Measurements from ENCODE around the gene KIZ.
A peak's percentile ranks its signal among the peaks of the same experiment; 100 is the strongest.

KIZ gene

DNA sequence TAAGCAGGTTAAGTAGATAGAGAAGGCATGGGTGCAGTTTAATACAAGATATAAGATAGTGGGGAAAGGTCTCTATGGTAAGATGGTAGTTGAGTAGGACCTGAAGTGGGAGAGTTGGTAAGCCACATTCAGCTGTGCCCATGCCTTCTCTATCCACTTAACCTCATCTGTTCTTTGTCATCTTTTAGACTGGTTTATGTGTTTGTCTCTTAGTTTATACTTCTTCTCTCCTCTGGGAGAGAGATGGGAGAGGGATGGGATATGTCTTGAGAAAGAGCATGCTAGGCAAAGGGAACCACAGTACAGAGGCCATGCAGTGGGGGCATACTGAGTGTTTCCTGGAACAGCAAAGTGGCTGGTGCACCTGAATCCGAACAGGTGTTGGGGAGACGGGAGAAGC, 46.7 kb downstream of the KIZ start:
- H3K4me1 ChIP-seq (ENCODE audit: insufficient read depth, low read length), result peaks cover 18% of the 10 kb centered on the region
- H4K20me1 ChIP-seq (ENCODE audit: insufficient read depth, low read length), result no peaks in the 10 kb centered on the region
- H3K4me2 ChIP-seq (ENCODE audit: insufficient read depth, low read length), result no peak overlapping the region
- no peak overlapping the region for H2AFZ ChIP-seq (ENCODE audit: low read depth, low read length)
- no peak for ATAC-seq (ENCODE audit: insufficient read depth, low read depth)
- TF ChIP-seq EZH2 (IDR thresholded peaks at IDR 0.05; ENCODE audit: borderline replicate concordance, low read depth, low read length, severe bottlenecking), result no peak
- TF ChIP-seq, protein P1, sequence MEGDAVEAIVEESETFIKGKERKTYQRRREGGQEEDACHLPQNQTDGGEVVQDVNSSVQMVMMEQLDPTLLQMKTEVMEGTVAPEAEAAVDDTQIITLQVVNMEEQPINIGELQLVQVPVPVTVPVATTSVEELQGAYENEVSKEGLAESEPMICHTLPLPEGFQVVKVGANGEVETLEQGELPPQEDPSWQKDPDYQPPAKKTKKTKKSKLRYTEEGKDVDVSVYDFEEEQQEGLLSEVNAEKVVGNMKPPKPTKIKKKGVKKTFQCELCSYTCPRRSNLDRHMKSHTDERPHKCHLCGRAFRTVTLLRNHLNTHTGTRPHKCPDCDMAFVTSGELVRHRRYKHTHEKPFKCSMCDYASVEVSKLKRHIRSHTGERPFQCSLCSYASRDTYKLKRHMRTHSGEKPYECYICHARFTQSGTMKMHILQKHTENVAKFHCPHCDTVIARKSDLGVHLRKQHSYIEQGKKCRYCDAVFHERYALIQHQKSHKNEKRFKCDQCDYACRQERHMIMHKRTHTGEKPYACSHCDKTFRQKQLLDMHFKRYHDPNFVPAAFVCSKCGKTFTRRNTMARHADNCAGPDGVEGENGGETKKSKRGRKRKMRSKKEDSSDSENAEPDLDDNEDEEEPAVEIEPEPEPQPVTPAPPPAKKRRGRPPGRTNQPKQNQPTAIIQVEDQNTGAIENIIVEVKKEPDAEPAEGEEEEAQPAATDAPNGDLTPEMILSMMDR (IDR thresholded peaks at IDR 0.05; ENCODE audit: borderline replicate concordance, extremely low read depth, low read length, poor library complexity, severe bottlenecking), result no peak
- H3K9ac ChIP-seq (ENCODE audit: low read depth, low read length), result no peak overlapping the region
- H3K79me2 ChIP-seq (ENCODE audit: insufficient read depth, low read length), result no peaks in the 10 kb centered on the region
- H3K9me3 ChIP-seq (ENCODE audit: insufficient read depth, low read length, severe bottlenecking), result no peaks in the 10 kb centered on the region
- H3K27me3 ChIP-seq (ENCODE audit: insufficient read depth, low read length, poor library complexity), result no peaks in the 10 kb centered on the region
- H3K4me3 ChIP-seq (ENCODE audit: low read depth in 1 of 2, low read length in 2 of 2), result no peak overlapping the region
- no peaks in the 10 kb centered on the region for H3K36me3 ChIP-seq (ENCODE audit: insufficient read depth, low read length)
- DNase-seq, result no peak
- H3K27ac ChIP-seq (ENCODE audit: low read length), result no peak overlapping the region

DNA sequence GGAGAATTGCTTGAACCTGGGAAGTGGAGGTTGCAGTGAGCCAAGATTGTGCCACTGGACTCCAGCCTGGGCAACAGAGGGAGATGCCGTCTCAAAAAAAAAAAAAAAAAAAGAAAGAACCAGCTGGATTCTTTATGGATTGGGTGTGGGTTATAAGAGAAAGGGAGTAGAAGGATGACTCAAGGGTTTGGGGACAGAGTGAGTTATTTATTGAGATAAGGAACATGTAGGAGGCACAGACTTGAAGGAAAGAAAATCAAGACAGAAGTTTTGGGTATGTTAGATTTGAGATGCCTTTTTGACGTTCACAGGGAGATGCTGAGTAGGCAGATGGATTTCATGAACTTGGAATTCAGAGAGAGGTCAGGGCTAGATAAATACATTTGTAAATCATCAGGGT, 47.6 kb downstream of the KIZ start:
- Histone ChIP-seq H3K4me3 (ENCODE audit: low read depth in 1 of 2, low read length in 2 of 2) (no peak overlapping the region), H3K27ac (ENCODE audit: low read length) (no peak overlapping the region), H3K79me2 (ENCODE audit: insufficient read depth, low read length) (no peaks in the 10 kb centered on the region), H3K4me2 (ENCODE audit: insufficient read depth, low read length) (no peak overlapping the region), H3K4me1 (ENCODE audit: insufficient read depth, low read length) (peaks cover 18% of the 10 kb centered on the region), H3K9me3 (ENCODE audit: insufficient read depth, low read length, severe bottlenecking) (no peaks in the 10 kb centered on the region), H3K36me3 (ENCODE audit: insufficient read depth, low read length) (no peaks in the 10 kb centered on the region), H2AFZ (ENCODE audit: low read depth, low read length) (no peak overlapping the region), H3K27me3 (ENCODE audit: insufficient read depth, low read length, poor library complexity) (no peaks in the 10 kb centered on the region), H3K9ac (ENCODE audit: low read depth, low read length) (no peak overlapping the region), H4K20me1 (ENCODE audit: insufficient read depth, low read length) (no peaks in the 10 kb centered on the region)
- ATAC-seq (ENCODE audit: insufficient read depth, low read depth), result no peak
- TF ChIP-seq, protein P1 (IDR thresholded peaks at IDR 0.05; ENCODE audit: borderline replicate concordance, extremely low read depth, low read length, poor library complexity, severe bottlenecking), result no peak
- no peak for TF ChIP-seq EZH2 (IDR thresholded peaks at IDR 0.05; ENCODE audit: borderline replicate concordance, low read depth, low read length, severe bottlenecking)
- DNase-seq, result no peak

DNA sequence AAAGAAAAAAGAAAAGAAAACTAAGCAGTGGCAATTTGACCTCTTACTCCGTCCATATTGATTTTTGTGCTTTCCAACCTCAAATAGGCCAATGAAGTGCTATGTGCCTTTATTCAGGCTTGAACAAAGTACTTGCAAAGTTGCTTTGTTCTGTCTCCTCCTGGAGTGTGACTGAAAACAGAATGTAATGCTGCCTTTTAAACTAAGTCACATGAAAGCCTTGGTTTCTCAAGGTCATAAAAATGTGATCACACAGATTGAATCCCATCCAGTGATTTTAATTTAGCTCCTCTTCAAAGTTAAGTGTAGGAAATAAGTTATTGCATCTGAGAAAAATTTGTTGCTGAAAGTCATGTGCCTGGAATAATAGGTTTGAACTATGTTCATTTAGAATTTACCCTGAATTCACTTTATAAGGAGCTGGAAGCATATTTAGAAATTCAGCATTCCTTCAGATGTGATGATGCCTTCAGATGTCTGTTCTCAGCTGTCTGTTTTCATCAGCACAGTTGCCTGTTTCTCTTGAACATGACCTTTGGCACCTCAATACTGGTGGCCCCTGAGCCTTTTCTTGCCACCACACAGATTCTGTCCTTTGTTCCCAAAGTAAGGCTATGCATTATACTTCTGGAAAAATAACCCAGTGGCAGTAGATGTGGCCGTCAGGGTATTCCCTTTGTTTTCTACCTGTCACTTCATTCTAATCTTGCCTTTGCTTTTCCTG, 48.8 kb downstream of the KIZ start:
- DNase-seq (no peak), ATAC-seq (ENCODE audit: insufficient read depth, low read depth) (no peak)
- no peaks in the 10 kb centered on the region for H3K9me3 ChIP-seq (ENCODE audit: insufficient read depth, low read length, severe bottlenecking)
- peaks cover 18% of the 10 kb centered on the region for H3K4me1 ChIP-seq (ENCODE audit: insufficient read depth, low read length)
- H3K9ac ChIP-seq (ENCODE audit: low read depth, low read length), result no peak overlapping the region
- H3K4me3 ChIP-seq (ENCODE audit: low read depth in 1 of 2, low read length in 2 of 2), result no peak overlapping the region
- no peaks in the 10 kb centered on the region for H4K20me1 ChIP-seq (ENCODE audit: insufficient read depth, low read length)
- no peaks in the 10 kb centered on the region for H3K27me3 ChIP-seq (ENCODE audit: insufficient read depth, low read length, poor library complexity)
- TF ChIP-seq, protein P1 (IDR thresholded peaks at IDR 0.05; ENCODE audit: borderline replicate concordance, extremely low read depth, low read length, poor library complexity, severe bottlenecking), result no peak
- no peak for TF ChIP-seq EZH2 (IDR thresholded peaks at IDR 0.05; ENCODE audit: borderline replicate concordance, low read depth, low read length, severe bottlenecking)
- H3K79me2 ChIP-seq (ENCODE audit: insufficient read depth, low read length), result no peaks in the 10 kb centered on the region
- no peak overlapping the region for H3K4me2 ChIP-seq (ENCODE audit: insufficient read depth, low read length)
- H3K27ac ChIP-seq (ENCODE audit: low read length), result peak overlapping the region; percentile 51; the same call in 1 of the 2 replicates
- H3K36me3 ChIP-seq (ENCODE audit: insufficient read depth, low read length), result no peaks in the 10 kb centered on the region
- no peak overlapping the region for H2AFZ ChIP-seq (ENCODE audit: low read depth, low read length)

Measured in DND-41 (cell line).